IPS DF 19.7 (cell line): Measurements from ENCODE around the gene STPG2.
"Not testable (repeated sequence)": the region's sequence is repeated elsewhere in the genome, so short reads cannot be mapped to it uniquely, and the experiment has no call there.

ENCODE experiments used
- DNase-seq: peaks from one replicate; pipeline ENCODE4 v3.0.0-alpha.2; 2013; ENCODE audit warnings: low read depth, low spot score

STPG2 gene

GRCh38 chr4:97942951-97943350, 200.3 kb downstream of the STPG2 start:
- no peak for DNase-seq

GRCh38 chr4:97942137-97942536, 201.1 kb downstream of the STPG2 start:
- DNase-seq, result no peak

GRCh38 chr4:97938141-97938540, 205.1 kb downstream of the STPG2 start:
- DNase-seq, result no peak

- no peak for DNase-seq
These were observed 218.8 kb downstream of the STPG2 start for GRCh38 chr4:97924341-97924958.

GRCh38 chr4:97923096-97923495, 220.2 kb downstream of the STPG2 start:
- no peak for DNase-seq

- no peak for DNase-seq
These were observed 226.2 kb downstream of the STPG2 start for GRCh38 chr4:97917115-97917514.

- no peak for DNase-seq
These were observed 231.1 kb downstream of the STPG2 start for GRCh38 chr4:97912156-97912555.

GRCh38 chr4:97911236-97911906, 231.9 kb downstream of the STPG2 start:
- DNase-seq, result no peak

GRCh38 chr4:97910005-97910404, 233.3 kb downstream of the STPG2 start:
- peak; percentile 60 for DNase-seq

- not testable (repeated sequence) for DNase-seq
These were observed 239.7 kb downstream of the STPG2 start for GRCh38 chr4:97903436-97904189.

- no peak for DNase-seq
These were observed 243.0 kb downstream of the STPG2 start for GRCh38 chr4:97900229-97900628.

- no peak for DNase-seq
These were observed 250.5 kb downstream of the STPG2 start for GRCh38 chr4:97892592-97893266.

GRCh38 chr4:97879942-97880341, 263.3 kb downstream of the STPG2 start:
- no peak for DNase-seq

GRCh38 chr4:97868097-97868496, 275.2 kb downstream of the STPG2 start:
- DNase-seq, result no peak

GRCh38 chr4:97867557-97868091, 275.7 kb downstream of the STPG2 start:
- no peak for DNase-seq

- no peak for DNase-seq
These were observed 276.3 kb downstream of the STPG2 start for GRCh38 chr4:97866821-97867556.

- DNase-seq, result no peak
These were observed 292.2 kb downstream of the STPG2 start for GRCh38 chr4:97851115-97851514.

- peak; percentile 30 for DNase-seq
These were observed 297.5 kb downstream of the STPG2 start for GRCh38 chr4:97845758-97846157.

- no peak for DNase-seq
These were observed 301.8 kb downstream of the STPG2 start for GRCh38 chr4:97841512-97841911.

GRCh38 chr4:97836662-97837061, 306.6 kb downstream of the STPG2 start:
- no peak for DNase-seq

GRCh38 chr4:97828646-97829045, 314.6 kb downstream of the STPG2 start:
- DNase-seq, result no peak
